GM21526 (cell line): ENCODE data around the gene NECAP2.
"Not testable (repeated sequence)": the region's sequence is repeated elsewhere in the genome, so short reads cannot be mapped to it uniquely, and the experiment has no call there.

Experiments
- ATAC-seq: cut with Tn5 transposase; IDR thresholded peaks from one replicate; pipeline ENCODE4 v1.9.1; 2021; ENCODE audit warnings: moderate library complexity; ENCODE audit not compliant: unreplicated experiment, low FRiP score

Gene NECAP2

GRCh38 chr1:16492937-16493336 is 52.4 kb downstream of the NECAP2 start:
- ATAC-seq = not testable (repeated sequence)

DNA sequence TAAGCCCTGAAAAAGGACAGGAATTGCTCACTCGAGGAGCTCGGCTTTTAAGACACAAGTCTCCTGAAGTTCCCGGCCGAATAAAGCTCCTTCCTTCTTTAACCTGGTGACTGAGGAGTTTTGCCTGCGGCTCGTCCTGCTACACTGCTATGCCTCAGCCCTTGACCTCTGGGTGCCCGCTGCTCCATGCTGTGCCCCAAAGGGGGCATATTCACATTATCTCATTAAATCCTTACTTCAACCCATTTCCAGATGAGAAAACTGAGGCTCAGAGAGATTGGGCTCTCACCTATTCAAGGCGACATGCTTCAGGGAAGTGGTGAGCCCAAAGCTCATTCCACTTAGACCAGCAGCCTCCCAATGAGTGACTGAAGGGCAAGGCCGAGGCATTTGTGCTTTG is 53.2 kb downstream of the NECAP2 start:
- ATAC-seq = not testable (repeated sequence)

GRCh38 chr1:16497474-16497904 is 57.0 kb downstream of the NECAP2 start:
- ATAC-seq = not testable (repeated sequence)

DNA sequence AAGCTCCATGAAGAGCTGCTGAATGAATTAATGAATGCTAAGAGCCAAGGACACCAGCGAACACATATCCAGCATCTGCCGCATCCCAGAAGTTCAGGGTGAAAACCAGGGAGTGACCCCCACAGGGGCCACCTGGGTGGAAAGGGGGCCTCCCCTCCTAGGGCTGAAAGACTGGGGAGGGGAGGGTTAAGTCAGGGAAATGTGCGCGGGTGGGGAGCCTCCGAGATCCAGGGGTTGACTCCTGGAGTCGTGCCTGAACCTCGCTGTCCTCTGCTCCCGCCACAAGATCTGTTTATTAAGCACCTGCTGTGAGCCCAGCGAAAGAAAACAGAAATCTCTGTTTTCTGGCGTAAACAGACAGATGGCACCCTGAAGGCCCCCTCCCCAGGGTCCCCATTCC is 57.5 kb downstream of the NECAP2 start:
- ATAC-seq = not testable (repeated sequence)

DNA sequence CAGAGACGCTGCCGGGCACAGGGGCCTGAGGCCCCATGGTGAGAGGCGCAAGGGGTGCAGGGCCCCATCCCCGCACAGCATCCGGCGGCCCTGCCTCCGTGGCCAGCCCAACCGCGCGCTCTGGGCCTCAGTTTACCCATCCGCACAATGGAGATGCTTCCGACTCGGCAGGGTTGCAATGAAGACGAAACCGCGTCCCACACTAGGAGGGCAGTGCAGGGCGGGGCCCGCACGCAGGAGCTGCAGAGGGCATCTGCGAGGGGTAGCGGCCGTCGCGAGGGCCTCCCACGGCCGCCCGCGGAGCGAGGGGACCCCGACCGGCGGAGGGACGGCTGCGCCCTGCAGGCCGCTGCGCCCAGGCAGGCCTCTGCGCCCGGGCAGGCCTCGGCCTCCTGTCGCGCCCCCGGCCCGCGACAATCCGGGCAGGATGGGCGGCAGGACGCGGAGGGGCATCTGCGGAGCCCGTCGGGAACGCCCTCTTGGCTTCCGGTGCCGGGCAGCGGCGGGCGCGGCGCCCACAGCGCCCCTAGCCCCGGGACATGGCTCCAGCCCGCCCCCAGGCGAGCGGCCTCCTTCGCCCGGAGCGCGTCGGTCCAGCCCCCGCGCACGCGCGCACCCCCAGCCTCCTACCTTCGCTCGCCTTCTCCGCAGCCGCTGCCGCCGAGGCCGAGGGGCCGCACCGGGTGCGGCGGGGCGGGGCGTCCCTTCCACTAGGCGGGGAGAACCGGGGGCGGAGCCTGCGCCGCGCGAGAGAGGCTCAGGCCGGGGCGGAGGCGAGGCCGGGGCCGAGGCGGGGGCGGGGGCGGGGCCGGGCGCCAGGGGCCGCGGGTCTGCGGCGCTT is 58.3 kb downstream of the NECAP2 start:
- ATAC-seq = peak; percentile 74

DNA sequence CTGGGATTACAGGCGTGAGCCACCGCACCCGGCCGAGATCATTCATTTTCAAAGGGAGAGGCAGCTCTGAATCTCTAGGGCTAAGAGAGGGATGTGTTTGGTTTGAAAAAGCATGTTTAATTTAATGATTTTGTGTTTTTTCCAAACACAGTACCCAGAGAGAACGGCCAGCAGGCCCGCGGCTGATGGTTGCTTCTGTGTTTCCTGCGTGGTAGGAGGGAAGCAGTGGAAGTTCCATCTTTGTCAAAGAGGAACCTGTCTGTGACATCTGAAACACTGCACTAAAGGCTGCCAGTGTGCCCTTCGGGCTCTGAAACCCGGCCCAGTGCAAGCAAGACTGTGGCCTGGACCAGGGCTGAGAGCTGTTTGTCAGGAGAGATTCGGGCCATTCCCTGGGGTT is 59.9 kb downstream of the NECAP2 start:
- not testable (repeated sequence) for ATAC-seq

GRCh38 chr1:16500975-16501374 is 60.5 kb downstream of the NECAP2 start:
- ATAC-seq = not testable (repeated sequence)

DNA sequence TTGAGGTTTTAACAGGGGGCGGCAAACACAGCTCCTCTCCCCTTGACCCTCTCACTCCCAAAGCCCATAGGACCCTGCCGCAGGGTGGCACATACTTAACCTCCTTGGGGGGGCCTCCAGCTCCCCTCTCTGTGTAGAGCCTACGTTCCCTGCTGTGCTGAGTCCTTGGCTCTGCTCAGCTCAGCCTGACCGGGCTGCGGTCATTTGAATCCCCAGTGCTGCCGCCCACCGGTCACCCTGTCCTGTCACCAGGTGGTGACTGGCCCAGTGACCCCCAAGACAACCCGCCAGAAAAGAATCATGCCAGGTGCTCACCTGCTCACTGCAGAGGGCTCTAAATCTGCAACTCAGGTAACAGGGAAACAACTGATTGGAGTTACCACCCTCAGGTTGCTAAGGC is 60.9 kb downstream of the NECAP2 start:
- ATAC-seq = not testable (repeated sequence)

GRCh38 chr1:16503494-16503893 is 63.0 kb downstream of the NECAP2 start:
- no peak for ATAC-seq

GRCh38 chr1:16505870-16506269 is 65.3 kb downstream of the NECAP2 start:
- ATAC-seq = not testable (repeated sequence)

DNA sequence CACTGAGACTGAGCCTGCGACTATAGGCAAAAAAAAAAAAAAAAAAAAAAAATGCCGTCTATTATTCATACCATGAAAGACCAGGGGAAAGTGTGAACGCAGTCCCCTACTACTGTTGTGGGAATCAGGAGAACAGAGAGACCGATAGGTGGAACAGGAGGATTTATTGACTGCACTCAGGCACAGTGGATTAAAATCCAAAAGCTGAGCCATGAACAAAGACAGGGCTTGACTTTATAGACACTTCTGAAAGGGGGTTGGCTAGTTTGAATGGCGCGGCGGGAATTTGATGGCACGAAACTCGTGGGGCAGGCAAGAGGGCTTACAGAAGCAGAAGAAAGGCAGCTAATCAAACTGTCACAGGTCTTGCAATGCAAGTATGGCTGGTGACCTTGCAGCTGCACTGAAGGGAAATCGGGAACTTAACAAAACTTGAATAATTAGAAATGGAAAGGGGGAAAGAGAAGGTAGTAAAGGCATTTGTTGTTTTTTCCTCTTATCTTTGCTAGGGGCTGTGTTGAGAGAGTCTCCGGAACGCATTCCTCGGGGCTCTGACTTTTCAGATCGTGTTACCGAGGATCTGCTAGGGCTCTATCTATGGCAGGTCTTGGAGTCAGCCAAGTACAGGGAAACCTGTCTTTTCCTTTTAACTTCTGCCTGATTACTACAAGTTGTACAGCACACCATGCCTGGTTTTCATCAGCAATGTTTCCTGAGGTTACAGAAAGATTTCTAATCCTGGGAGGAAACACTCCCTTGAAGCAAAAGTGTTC is 66.0 kb downstream of the NECAP2 start:
- not testable (repeated sequence) for ATAC-seq

GRCh38 chr1:16508861-16509445 is 68.4 kb downstream of the NECAP2 start:
- ATAC-seq = not testable (repeated sequence)
